ENCODE data around the gene DOP1A.

DOP1A gene, protein sequence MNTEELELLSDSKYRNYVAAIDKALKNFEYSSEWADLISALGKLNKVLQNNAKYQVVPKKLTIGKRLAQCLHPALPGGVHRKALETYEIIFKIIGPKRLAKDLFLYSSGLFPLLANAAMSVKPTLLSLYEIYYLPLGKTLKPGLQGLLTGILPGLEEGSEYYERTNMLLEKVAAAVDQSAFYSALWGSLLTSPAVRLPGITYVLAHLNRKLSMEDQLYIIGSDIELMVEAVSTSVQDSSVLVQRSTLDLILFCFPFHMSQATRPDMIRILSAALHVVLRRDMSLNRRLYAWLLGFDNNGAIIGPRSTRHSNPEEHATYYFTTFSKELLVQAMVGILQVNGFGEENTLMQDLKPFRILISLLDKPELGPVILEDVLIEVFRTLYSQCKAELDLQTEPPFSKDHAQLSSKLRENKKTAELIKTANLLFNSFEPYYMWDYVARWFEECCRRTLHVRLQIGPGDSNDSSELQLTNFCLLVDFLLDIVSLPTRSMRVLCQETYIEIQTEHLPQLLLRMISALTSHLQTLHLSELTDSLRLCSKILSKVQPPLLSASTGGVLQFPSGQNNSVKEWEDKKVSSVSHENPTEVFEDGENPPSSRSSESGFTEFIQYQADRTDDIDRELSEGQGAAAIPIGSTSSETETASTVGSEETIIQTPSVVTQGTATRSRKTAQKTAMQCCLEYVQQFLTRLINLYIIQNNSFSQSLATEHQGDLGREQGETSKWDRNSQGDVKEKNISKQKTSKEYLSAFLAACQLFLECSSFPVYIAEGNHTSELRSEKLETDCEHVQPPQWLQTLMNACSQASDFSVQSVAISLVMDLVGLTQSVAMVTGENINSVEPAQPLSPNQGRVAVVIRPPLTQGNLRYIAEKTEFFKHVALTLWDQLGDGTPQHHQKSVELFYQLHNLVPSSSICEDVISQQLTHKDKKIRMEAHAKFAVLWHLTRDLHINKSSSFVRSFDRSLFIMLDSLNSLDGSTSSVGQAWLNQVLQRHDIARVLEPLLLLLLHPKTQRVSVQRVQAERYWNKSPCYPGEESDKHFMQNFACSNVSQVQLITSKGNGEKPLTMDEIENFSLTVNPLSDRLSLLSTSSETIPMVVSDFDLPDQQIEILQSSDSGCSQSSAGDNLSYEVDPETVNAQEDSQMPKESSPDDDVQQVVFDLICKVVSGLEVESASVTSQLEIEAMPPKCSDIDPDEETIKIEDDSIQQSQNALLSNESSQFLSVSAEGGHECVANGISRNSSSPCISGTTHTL (N-terminal part only)

GRCh38 chr6:83067448-83068439 is at the start of gene DOP1A:
Gene DOP1A (plus strand): TSS chr6:83067671. CDS start chr6:83096978, 29,307 bp downstream.
- peak; percentile 94 for TF ChIP-seq CTCF (conservative IDR thresholded peaks at IDR 0.05; ENCODE audit: low read length)
- peak within 1 kb of the TSS; percentile 85 for H3K4me3 ChIP-seq (ENCODE audit: low read length)
- DNase-seq (ENCODE audit: low read depth) = peak; percentile 90

- no peak for DNase-seq (ENCODE audit: low read depth)
- no peak overlapping the region for H3K4me3 ChIP-seq (ENCODE audit: low read length)
- TF ChIP-seq CTCF (conservative IDR thresholded peaks at IDR 0.05; ENCODE audit: low read length) = no peak
Observed at GRCh38 chr6:83019741-83020140, 47.7 kb upstream of the DOP1A start.

DNA sequence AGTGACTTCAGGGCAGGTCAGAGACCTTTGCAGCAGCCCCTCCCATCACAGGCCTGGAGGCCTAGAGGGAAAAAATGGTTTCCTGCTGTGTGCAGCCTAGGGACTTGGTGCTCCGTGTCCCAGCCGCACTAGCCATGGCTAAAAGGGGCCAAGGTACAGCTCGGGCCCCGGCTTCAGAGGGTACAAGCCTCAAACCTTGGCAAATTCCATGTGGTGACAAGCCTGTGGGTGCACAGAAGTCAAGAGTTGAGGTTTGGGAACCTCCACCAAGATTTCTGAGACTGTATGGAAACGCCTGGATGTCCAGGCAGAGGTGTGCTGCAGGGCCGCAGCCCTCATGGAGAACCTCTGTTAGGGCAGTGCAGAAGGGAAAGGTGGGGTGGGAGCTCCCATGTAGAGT is 35.8 kb upstream of the DOP1A start:
- H3K4me3 ChIP-seq (ENCODE audit: low read length) = no peak overlapping the region
- no peak for DNase-seq (ENCODE audit: low read depth)
- TF ChIP-seq CTCF (conservative IDR thresholded peaks at IDR 0.05; ENCODE audit: low read length) = no peak

GRCh38 chr6:83038246-83038645 is 29.2 kb upstream of the DOP1A start:
- no peak for DNase-seq (ENCODE audit: low read depth)
- no peak for TF ChIP-seq CTCF (conservative IDR thresholded peaks at IDR 0.05; ENCODE audit: low read length)
- no peak overlapping the region for H3K4me3 ChIP-seq (ENCODE audit: low read length)

GRCh38 chr6:83042467-83043053 is 24.9 kb upstream of the DOP1A start:
- no peak for DNase-seq (ENCODE audit: low read depth)
- no peak overlapping the region for H3K4me3 ChIP-seq (ENCODE audit: low read length)
- TF ChIP-seq CTCF (conservative IDR thresholded peaks at IDR 0.05; ENCODE audit: low read length) = no peak

Data from AG10803 (cell line).